Trophoblast cell (in vitro differentiated cells and primary cell): ENCODE results near the gene TARS3. TPM values are rescaled to one million over a fixed set of nuclear protein-coding genes. Genes with fewer than 3 reads are reported as not detected.
"Not testable (repeated sequence)": the region's sequence is repeated elsewhere in the genome, so short reads cannot be mapped to it uniquely, and the experiment has no call there.

Experiments
- DNase-seq, 2 donors: peaks; one replicate each; pipeline ENCODE4 v3.0.0-alpha.2; 2016
- H2AFZ ChIP-seq: 2 replicates; pipeline ENCODE4 v1.6.1; 2013; ENCODE audit warnings: low read length, moderate library complexity, mild to moderate bottlenecking; ENCODE audit not compliant: insufficient read depth, poor library complexity
- H2AK5ac ChIP-seq: 2 replicates; pipeline ENCODE4 v1.6.1; 2013; ENCODE audit warnings: mild to moderate bottlenecking, low read length
- H2BK120ac ChIP-seq: 2 replicates; pipeline ENCODE4 v1.6.1; 2013; ENCODE audit warnings: low read length, mild to moderate bottlenecking, moderate library complexity; ENCODE audit not compliant: insufficient read depth, poor library complexity
- H2BK12ac ChIP-seq: 2 replicates; pipeline ENCODE4 v1.6.1; 2013; ENCODE audit warnings: mild to moderate bottlenecking, low read length, moderate library complexity
- H2BK5ac ChIP-seq: 2 replicates; pipeline ENCODE4 v1.6.1; 2013; ENCODE audit warnings: low read length, low read depth, moderate library complexity, mild to moderate bottlenecking; ENCODE audit not compliant: poor library complexity
- H3K14ac ChIP-seq: 2 replicates; pipeline ENCODE4 v1.6.1; 2013; ENCODE audit warnings: mild to moderate bottlenecking, low read length
- H3K18ac ChIP-seq: 2 replicates; pipeline ENCODE4 v1.6.1; 2013; ENCODE audit warnings: mild to moderate bottlenecking, low read length
- H3K23ac ChIP-seq: 2 replicates; pipeline ENCODE4 v1.6.1; 2013; ENCODE audit warnings: low read length
- H3K27ac ChIP-seq: 2 replicates; pipeline ENCODE4 v1.5.1; 2013; ENCODE audit warnings: low read depth, mild to moderate bottlenecking, inconsistent platforms, low read length, moderate library complexity
- H3K27me3 ChIP-seq: 2 replicates; pipeline ENCODE4 v1.6.1; 2013; ENCODE audit warnings: inconsistent platforms, mild to moderate bottlenecking, low read length, moderate library complexity; ENCODE audit not compliant: insufficient read depth
- H3K36me3 ChIP-seq, 2 experiments: 1 replicate in 1 of 2; 2 replicates in 1 of 2; pipeline ENCODE4 v1.6.1; 2013; ENCODE audit warnings: low read length in 2 of 2, mild to moderate bottlenecking in 2 of 2, moderate library complexity in 1 of 2; ENCODE audit not compliant: insufficient read depth in 2 of 2, control insufficient read depth in 1 of 2
- H3K4ac ChIP-seq: 2 replicates; pipeline ENCODE4 v1.6.1; 2013; ENCODE audit warnings: low read depth, mild to moderate bottlenecking, low read length, moderate library complexity
- H3K4me1 ChIP-seq, 2 experiments: 1 replicate in 1 of 2; 2 replicates in 1 of 2; pipeline ENCODE4 v1.6.1; 2013; ENCODE audit warnings: low read length in 2 of 2, mild to moderate bottlenecking in 2 of 2, moderate library complexity in 1 of 2; ENCODE audit not compliant: insufficient read depth in 2 of 2, control insufficient read depth in 1 of 2
- H3K4me2 ChIP-seq: 2 replicates; pipeline ENCODE4 v1.6.1; 2013; ENCODE audit warnings: inconsistent platforms, mild to moderate bottlenecking, low read length, moderate library complexity
- H3K4me3 ChIP-seq: 2 replicates; pipeline ENCODE4 v1.5.1; 2013; ENCODE audit warnings: mild to moderate bottlenecking, low read depth, low read length, inconsistent platforms
- H3K79me1 ChIP-seq: one replicate; pipeline ENCODE4 v1.6.1; 2013; ENCODE audit warnings: low read length
- H3K79me2 ChIP-seq: 2 replicates; pipeline ENCODE4 v1.6.1; 2013; ENCODE audit warnings: low read length, mild to moderate bottlenecking; ENCODE audit not compliant: control insufficient read depth, insufficient read depth, poor library complexity
- H3K9ac ChIP-seq: 2 replicates; pipeline ENCODE4 v1.6.1; 2013; ENCODE audit warnings: mild to moderate bottlenecking, low read length
- H3K9me3 ChIP-seq: 2 replicates; pipeline ENCODE4 v1.6.1; 2013; ENCODE audit warnings: low read depth, mild to moderate bottlenecking, control low read depth, inconsistent platforms, low read length; ENCODE audit not compliant: insufficient read depth
- H4K12ac ChIP-seq: 2 replicates; pipeline ENCODE4 v1.6.1; 2013; ENCODE audit warnings: low read depth, mild to moderate bottlenecking, low read length, moderate library complexity
- H4K8ac ChIP-seq: 2 replicates; pipeline ENCODE4 v1.6.1; 2013; ENCODE audit warnings: low read depth, mild to moderate bottlenecking, low read length, moderate library complexity
- H4K91ac ChIP-seq: one replicate; pipeline ENCODE4 v1.6.1; 2013; ENCODE audit warnings: low read depth, mild to moderate bottlenecking, low read length, moderate library complexity
- WGBS: extraction: QIAGEN DNeasy Blood & Tissue Kit; methylation state at CpG from one replicate; pipeline ENCODE4 v1.1.7; 2013; ENCODE audit warnings: missing lambda C conversion rate; ENCODE audit not compliant: insufficient read length, insufficient coverage; ENCODE audit errors: extremely low coverage; 5-methylcytosine and 5-hydroxymethylcytosine counted together
- polyA plus RNA-seq: library from polyadenylated mRNA; stranded (reverse); fragments of 200-250 nt; gene quantifications from 2 replicates; pipeline ENCODE4 v1.2.3, GENCODE V29; 2013

Gene TARS3
- 9.3 and 9.9 TPM in 2 replicates for polyA plus RNA-seq

- peak within 1 kb of the TSS; percentile 95 for H3K14ac ChIP-seq
- H3K36me3 ChIP-seq, result peaks cover 5 to 8% of the 10 kb centered on the region in 2 experiments
- H3K27ac ChIP-seq, result peak within 1 kb of the TSS; percentile 66
- H3K18ac ChIP-seq, result peak within 1 kb of the TSS; percentile 92
- peak within 1 kb of the TSS; percentile 94 for H3K4me3 ChIP-seq
- H3K9me3 ChIP-seq, result no peaks in the 10 kb centered on the region
- H4K12ac ChIP-seq, result peak within 1 kb of the TSS; percentile 73
- no peak within 1 kb of the TSS for H2AK5ac ChIP-seq
- no peak within 1 kb of the TSS for H3K23ac ChIP-seq
- H4K8ac ChIP-seq, result peak within 1 kb of the TSS; percentile 74
- peaks cover 6% of the 10 kb centered on the region for H3K79me2 ChIP-seq
- no peaks in the 10 kb centered on the region for H3K27me3 ChIP-seq
- peaks cover 6% of the 10 kb centered on the region for H3K79me1 ChIP-seq
- peak within 1 kb of the TSS; percentile 76 for H3K9ac ChIP-seq
- no CpG with 5 or more reads among the region's 93 CpGs for WGBS
- H3K4ac ChIP-seq, result peak within 1 kb of the TSS; percentile 47
- H2BK120ac ChIP-seq, result peak within 1 kb of the TSS; percentile 76
- peak within 1 kb of the TSS; percentile 80 for H2AFZ ChIP-seq
- peak; percentile 82 to 86 for DNase-seq
- H2BK12ac ChIP-seq, result peak within 1 kb of the TSS; percentile 55
- H2BK5ac ChIP-seq, result peak within 1 kb of the TSS; percentile 86
- H3K4me2 ChIP-seq, result peak within 1 kb of the TSS; percentile 63
- H3K4me1 ChIP-seq, result peaks cover 0 to 6% of the 10 kb centered on the region in 2 experiments
- H4K91ac ChIP-seq, result peak within 1 kb of the TSS; percentile 90
Observed at GRCh38 chr15:101723874-101724674, at the start of gene TARS3. TSS of gene TARS3 (minus strand) at chr15:101724473. CDS start at chr15:101724387, 86 bp downstream.

- H3K4ac ChIP-seq, result no peak overlapping the region
- H4K91ac ChIP-seq, result no peak overlapping the region
- no peak overlapping the region for H2BK12ac ChIP-seq
- no peak overlapping the region for H2BK5ac ChIP-seq
- H3K9me3 ChIP-seq, result peaks cover 16% of the 10 kb centered on the region
- H3K27ac ChIP-seq, result no peak overlapping the region
- no peak overlapping the region for H3K4me2 ChIP-seq
- no peak overlapping the region for H3K23ac ChIP-seq
- no peak overlapping the region for H2AK5ac ChIP-seq
- WGBS, result no CpG with 5 or more reads among the region's 7 CpGs
- no peaks in the 10 kb centered on the region for H3K79me2 ChIP-seq
- no peak for DNase-seq
- H3K18ac ChIP-seq, result no peak overlapping the region
- H3K4me3 ChIP-seq, result no peak overlapping the region
- H3K4me1 ChIP-seq, result no peaks in the 10 kb centered on the region
- H4K12ac ChIP-seq, result no peak overlapping the region
- H3K14ac ChIP-seq, result no peak overlapping the region
- H2AFZ ChIP-seq, result no peak overlapping the region
- H4K8ac ChIP-seq, result no peak overlapping the region
- no peaks in the 10 kb centered on the region for H3K27me3 ChIP-seq
- H3K9ac ChIP-seq, result no peak overlapping the region
- no peaks in the 10 kb centered on the region for H3K79me1 ChIP-seq
- no peaks in the 10 kb centered on the region for H3K36me3 ChIP-seq
- H2BK120ac ChIP-seq, result no peak overlapping the region
Observed at GRCh38 chr15:101773496-101774100, 49.3 kb upstream of the TARS3 start.

GRCh38 chr15:101772921-101773320 lies 48.6 kb upstream of the TARS3 start:
- H4K8ac ChIP-seq, result no peak overlapping the region
- H2BK5ac ChIP-seq, result no peak overlapping the region
- no peak overlapping the region for H3K9ac ChIP-seq
- H2BK120ac ChIP-seq, result no peak overlapping the region
- no peaks in the 10 kb centered on the region for H3K79me1 ChIP-seq
- H3K4me1 ChIP-seq, result no peaks in the 10 kb centered on the region
- H3K4ac ChIP-seq, result no peak overlapping the region
- H3K14ac ChIP-seq, result no peak overlapping the region
- no peaks in the 10 kb centered on the region for H3K79me2 ChIP-seq
- H3K27me3 ChIP-seq, result no peaks in the 10 kb centered on the region
- no peak overlapping the region for H3K18ac ChIP-seq
- H3K9me3 ChIP-seq, result peaks cover 16% of the 10 kb centered on the region
- H3K36me3 ChIP-seq, result no peaks in the 10 kb centered on the region
- no peak overlapping the region for H4K91ac ChIP-seq
- no peak overlapping the region for H3K27ac ChIP-seq
- WGBS, result no CpG with 5 or more reads among the region's 8 CpGs
- H2AFZ ChIP-seq, result no peak overlapping the region
- no peak overlapping the region for H3K4me2 ChIP-seq
- no peak overlapping the region for H2BK12ac ChIP-seq
- H3K4me3 ChIP-seq, result no peak overlapping the region
- no peak overlapping the region for H2AK5ac ChIP-seq
- no peak overlapping the region for H3K23ac ChIP-seq
- H4K12ac ChIP-seq, result no peak overlapping the region
- DNase-seq, result no peak

- not testable (repeated sequence) for H2AK5ac ChIP-seq, H3K27me3 ChIP-seq, H4K8ac ChIP-seq, DNase-seq, H3K4me1 ChIP-seq, H3K79me2 ChIP-seq, H3K36me3 ChIP-seq, H2BK120ac ChIP-seq, H2BK12ac ChIP-seq, H2AFZ ChIP-seq, H2BK5ac ChIP-seq, H4K91ac ChIP-seq, H3K18ac ChIP-seq, H3K14ac ChIP-seq, H3K4me3 ChIP-seq, H3K4ac ChIP-seq, H4K12ac ChIP-seq, H3K79me1 ChIP-seq, H3K4me2 ChIP-seq, H3K27ac ChIP-seq, H3K23ac ChIP-seq, H3K9ac ChIP-seq
- WGBS, result no CpG with 5 or more reads among the region's 11 CpGs
- H3K9me3 ChIP-seq, result peaks cover 15% of the 10 kb centered on the region
Observed at GRCh38 chr15:101767083-101767640, 42.9 kb upstream of the TARS3 start.
